Hematopoietic multipotent progenitor cell treated with erythropoietin and hydrocortisone succinate and interleukin-3 and kit ligand, for 8 days (in vitro differentiated cells): ENCODE measurements around the gene GIN1.
"Not testable (repeated sequence)": the region's sequence is repeated elsewhere in the genome, so short reads cannot be mapped to it uniquely, and the experiment has no call there.

Source experiments
- DNase-seq: peaks from one replicate; pipeline ENCODE4 v3.0.0-alpha.2; 2015

GIN1 gene

GRCh38 chr5:103119765-103120606, at the start of gene GIN1, which contains the start of gene PPIP5K2:
GIN1 (minus strand) TSS chr5:103120138; CDS start chr5:103108707, 11,431 bp downstream.
PPIP5K2 (plus strand) TSS chr5:103120301; CDS start chr5:103129590, 9,289 bp downstream.
- DNase-seq = peak; percentile 99

- no peak for DNase-seq
These were observed 46.8 kb upstream of the GIN1 start for GRCh38 chr5:103166706-103167105.

- no peak for DNase-seq
These were observed 31.2 kb upstream of the GIN1 start for GRCh38 chr5:103151156-103151555.

- no peak for DNase-seq
These were observed 28.3 kb upstream of the GIN1 start for GRCh38 chr5:103148213-103148612.

GRCh38 chr5:103145196-103145595, 25.3 kb upstream of the GIN1 start:
- no peak for DNase-seq

- DNase-seq = not testable (repeated sequence)
These were observed 22.2 kb upstream of the GIN1 start for GRCh38 chr5:103142132-103142531.

- peak; percentile 90 for DNase-seq
These were observed 19.4 kb upstream of the GIN1 start for GRCh38 chr5:103139264-103139865.

- no peak for DNase-seq
These were observed 18.3 kb upstream of the GIN1 start for GRCh38 chr5:103138202-103138690.

- DNase-seq = no peak
These were observed 15.5 kb upstream of the GIN1 start for GRCh38 chr5:103135461-103135860.

GRCh38 chr5:103133231-103133630, 13.3 kb upstream of the GIN1 start:
- DNase-seq = no peak

- DNase-seq = no peak
These were observed 12.7 kb upstream of the GIN1 start for GRCh38 chr5:103132684-103133083.

- no peak for DNase-seq
These were observed 8.3 kb upstream of the GIN1 start for GRCh38 chr5:103128202-103128601.

GRCh38 chr5:103127292-103127817, 7.4 kb upstream of the GIN1 start:
- DNase-seq = no peak

GRCh38 chr5:103126557-103126956, 6.6 kb upstream of the GIN1 start:
- peak; percentile 90 for DNase-seq

- DNase-seq = no peak
These were observed 2.3 kb upstream of the GIN1 start for GRCh38 chr5:103122242-103122641.

- peak; percentile 45 for DNase-seq
These were observed 766 bp upstream of the GIN1 start for GRCh38 chr5:103120607-103121200.

- peak; percentile 66 for DNase-seq
These were observed 721 bp downstream of the GIN1 start for GRCh38 chr5:103119070-103119764.

GRCh38 chr5:103117471-103117991, 2.4 kb downstream of the GIN1 start:
- DNase-seq = peak; percentile 43

- no peak for DNase-seq
These were observed 5.5 kb downstream of the GIN1 start for GRCh38 chr5:103114440-103114839.

GRCh38 chr5:103112910-103113309, 7.0 kb downstream of the GIN1 start:
- no peak for DNase-seq

GRCh38 chr5:103111468-103111867, 8.5 kb downstream of the GIN1 start:
- no peak for DNase-seq

- no peak for DNase-seq
These were observed 9.5 kb downstream of the GIN1 start for GRCh38 chr5:103110403-103110802.

- DNase-seq = no peak
These were observed 10.7 kb downstream of the GIN1 start for GRCh38 chr5:103109277-103109676.
